K562 (cell line): ENCODE results near the gene APBA2. TPM values are rescaled to one million over a fixed set of nuclear protein-coding genes. Genes with fewer than 3 reads are reported as not detected.
"Not testable (repeated sequence)": the region's sequence is repeated elsewhere in the genome, so short reads cannot be mapped to it uniquely, and the experiment has no call there.

Experiments used
- ATAC-seq: fragments of 200-7000 bp; cut with Tn5 transposase; 3 replicates; pipeline ENCODE4 v1.9.1; 2020; ENCODE audit warnings: moderate library complexity
- BruUV-seq: library from RNA; stranded (reverse); fragments of 400-500 nt; replicated peaks from 2 replicates; lab custom pipeline; 2021; lab: Mats Ljungman, UMichigan
- CTCF ChIA-PET: fragments of 300-600 bp; formaldehyde crosslinking; extraction: SDS; loops from one replicate; lab custom pipeline; 2021; ENCODE audit warnings: low intra/inter-chr PET ratio; lab: Yijun Ruan, JAX
- POLR2A ChIA-PET: fragments of 300-600, 350-650 bp; sonication (Branson Sonifier 250); formaldehyde crosslinking; extraction: SDS; loops from one replicate; lab custom pipeline; 2021; ENCODE audit warnings: antibody characterized with exemption, inconsistent platforms; lab: Yijun Ruan, JAX
- DNase-seq, 4 experiments: peaks; one replicate each; pipeline versions ENCODE4 v3.0.0 to v3.0.0-alpha.2; 2011 to 2018; ENCODE audit warnings: low spot score in 3 of 4, mixed read lengths in 3 of 4; ENCODE audit errors: extremely low read depth in 1 of 4
- FAIRE-seq: peaks from 2 replicates; lab custom pipeline; 2011; peaks lifted over from hg19 to GRCh38; lab: Jason Lieb, UNC
- H2AFZ ChIP-seq: 2 replicates; pipeline ENCODE4 v1.6.0; 2011; ENCODE audit warnings: low read depth, low read length, control low read depth, inconsistent platforms
- H3K27ac ChIP-seq: fragments of 200-600 bp; 3 replicates; pipeline ENCODE4 v1.8.0; 2011; ENCODE audit warnings: low read depth, mild to moderate bottlenecking, control low read depth, inconsistent platforms, low read length, moderate library complexity, mixed read lengths; ENCODE audit errors: extremely low read depth
- H3K27me3 ChIP-seq, 2 experiments: fragments of 300-600 bp in 1 of 2; 2 replicates in 1 of 2; 3 replicates in 1 of 2; pipeline versions ENCODE4 v1.6.0 to v1.8.0; 2011; ENCODE audit warnings: inconsistent platforms in 2 of 2, low read length in 2 of 2, mild to moderate bottlenecking in 1 of 2, mixed read lengths in 1 of 2, moderate library complexity in 1 of 2; ENCODE audit not compliant: control insufficient read depth in 2 of 2, insufficient read depth in 2 of 2
- H3K36me3 ChIP-seq: fragments of 300-600 bp; 3 replicates; pipeline ENCODE4 v1.8.0; 2011; ENCODE audit warnings: mild to moderate bottlenecking, low read length, inconsistent platforms; ENCODE audit not compliant: control insufficient read depth, insufficient read depth
- H3K4me1 ChIP-seq, 2 experiments: fragments of 200-600 bp in 1 of 2; replicated peaks in 1 of 2; 2 replicates in 1 of 2; 3 replicates in 1 of 2; pipeline versions ENCODE4 v1.5.1 to v1.8.0; 2011; ENCODE audit warnings: inconsistent platforms in 2 of 2, low read length in 2 of 2, mild to moderate bottlenecking in 1 of 2, mixed read lengths in 1 of 2, moderate library complexity in 1 of 2; ENCODE audit not compliant: control insufficient read depth in 2 of 2, insufficient read depth in 2 of 2
- H3K4me2 ChIP-seq: 2 replicates; pipeline ENCODE4 v1.6.1; 2011; ENCODE audit warnings: low read length, control low read depth, inconsistent platforms, mixed read lengths; ENCODE audit not compliant: insufficient read depth
- H3K4me3 ChIP-seq: fragments of 200-600 bp; sonication (generic), shearing (Covaris generic); 2 replicates; pipeline ENCODE4 v1.5.1; 2016; ENCODE audit warnings: control low read depth, inconsistent platforms
- H3K79me2 ChIP-seq: fragments of 200-600 bp; 3 replicates; pipeline ENCODE4 v1.8.0; 2011; ENCODE audit warnings: low read length, inconsistent platforms; ENCODE audit not compliant: control insufficient read depth, insufficient read depth
- H3K9ac ChIP-seq, 2 experiments: 2 replicates each; pipeline versions ENCODE4 v1.6.0 to v1.6.1; 2011; ENCODE audit warnings: low read depth in 2 of 2, low read length in 2 of 2, control low read depth in 1 of 2, inconsistent platforms in 1 of 2, mild to moderate bottlenecking in 1 of 2, mixed read lengths in 1 of 2; ENCODE audit not compliant: insufficient read depth in 1 of 2
- H3K9me1 ChIP-seq: one replicate; pipeline ENCODE4 v1.6.0; 2011; ENCODE audit warnings: inconsistent platforms, mild to moderate bottlenecking, low read length, moderate library complexity; ENCODE audit not compliant: control insufficient read depth, insufficient read depth
- H3K9me3 ChIP-seq: replicated peaks from 2 replicates; pipeline ENCODE4 v1.5.1; 2011; ENCODE audit warnings: low read depth, low read length, inconsistent platforms; ENCODE audit not compliant: control insufficient read depth, insufficient read depth
- H4K20me1 ChIP-seq: replicated peaks from 2 replicates; pipeline ENCODE4 v1.6.1; 2011; ENCODE audit warnings: low read length, inconsistent platforms, mixed read lengths; ENCODE audit not compliant: control insufficient read depth, insufficient read depth
- HINFP ChIP-seq: fragments of 450-650 bp; conservative IDR thresholded peaks from 2 replicates; pipeline ENCODE4 v1.6.1; 2016; ENCODE audit warnings: missing genetic modification characterization, low read depth, mild to moderate bottlenecking, control low read depth, missing compliant biosample characterization
- JUNB ChIP-seq: fragments of 450-650 bp; formaldehyde crosslinking; conservative IDR thresholded peaks from 2 replicates; pipeline ENCODE4 v1.4.0; 2020; ENCODE audit warnings: mild to moderate bottlenecking
- RBBP5 ChIP-seq: fragments of 200-600 bp; sonication (generic); IDR thresholded peaks from 2 replicates; pipeline ENCODE4 v1.6.1; 2012; ENCODE audit warnings: borderline replicate concordance, mild to moderate bottlenecking, low read length, control low read depth, inconsistent platforms; ENCODE audit not compliant: insufficient read depth, poor library complexity, severe bottlenecking
- RBM25 ChIP-seq: fragments of 200-400 bp; formaldehyde crosslinking; IDR thresholded peaks from 2 replicates; pipeline ENCODE4 v1.6.1; 2018; ENCODE audit warnings: low read length, low read depth, moderate library complexity; ENCODE audit not compliant: severe bottlenecking
- WGBS: fragments of 100-300 bp; shearing (Covaris generic); methylation state at CpG from one replicate; pipeline ENCODE4 v1.1.6; 2016; ENCODE audit warnings: low coverage, mixed read lengths; ENCODE audit not compliant: insufficient coverage; ENCODE audit errors: missing lambda C conversion rate; 5-methylcytosine and 5-hydroxymethylcytosine counted together
- in situ Hi-C: fragments of 300-500 bp; cut with MboI; formaldehyde crosslinking; loops from 4 replicates; pipeline ENCODE4 v1.15.0; 2018; ENCODE audit warnings: inconsistent platforms, mixed read lengths
- intact Hi-C: fragments of 100-400 bp; cut with micrococcal nuclease; formaldehyde crosslinking; loops from 2 replicates; pipeline ENCODE4 v1.14.2; 2022
- polyA plus RNA-seq, 8 experiments: library from polyadenylated mRNA; depleted of rRNA in 4 of 8; stranded (reverse) in 5 of 8; unstranded in 3 of 8; fragments of >200 nt; fragmentation: Nextera tagmentation in 2 of 8; fragmentation: Illumina TruSeq in 1 of 8; extraction: Ambion mirVana in 2 of 8; extraction: Trizol in 1 of 8; gene quantifications; 2 replicates each; pipeline versions ENCODE4 v1.2.1 to v1.2.3, GENCODE V29; 2011 to 2014; ENCODE audit warnings: inconsistent platforms in 1 of 8, missing spikeins in 1 of 8
- total RNA-seq, 7 experiments: library from RNA; depleted of rRNA in 6 of 7; stranded (reverse); fragments of >200 nt in 6 of 7; fragmentation: Illumina TruSeq in 2 of 7; extraction: Trizol in 2 of 7; gene quantifications; 2 replicates each; pipeline versions ENCODE4 v1.2.1 to v1.2.3, GENCODE V29; 2011 to 2021; ENCODE audit warnings: low replicate concordance in 1 of 7
- TF ChIP-seq, protein P1 (sequence below): fragments of 250-450 bp; sonication (Bioruptor Pico); IDR thresholded peaks from 2 replicates; pipeline ENCODE4 v1.4.0; 2020; ENCODE audit warnings: mild to moderate bottlenecking

The APBA2 gene
- total and polyA plus RNA-seq, 9 of the 15 experiments (the other 6 are each of a cell fraction or from before 2014, with no cell fraction given), result 0.24 to 40.9 (median 25.2) TPM

GRCh38 chr15:28889346-28889745, 3.6 kb downstream of the APBA2 start:
- Histone ChIP-seq H3K27me3 (no peaks in the 10 kb centered on the region), H3K79me2 (peaks cover 72% of the 10 kb centered on the region), H4K20me1 (peaks cover 7% of the 10 kb centered on the region; the same call in 1 of the 2 replicates), H2AFZ (no peak overlapping the region), H3K9ac (peak overlapping the region in 1 of 2 experiments; percentile 4; a peak in 2 of 4 replicates), H3K4me1 (peaks cover 25 to 42% of the 10 kb centered on the region in 2 experiments), H3K9me1 (no peaks in the 10 kb centered on the region), H3K4me3 (no peak overlapping the region), H3K4me2 (no peak overlapping the region), H3K36me3 (no peaks in the 10 kb centered on the region), H3K27ac (no peak overlapping the region), H3K9me3 (no peaks in the 10 kb centered on the region)
- FAIRE-seq, result no peak
- intact Hi-C loops, result no loop called here
- POLR2A ChIA-PET, result no interaction called here
- TF ChIP-seq, protein P1, sequence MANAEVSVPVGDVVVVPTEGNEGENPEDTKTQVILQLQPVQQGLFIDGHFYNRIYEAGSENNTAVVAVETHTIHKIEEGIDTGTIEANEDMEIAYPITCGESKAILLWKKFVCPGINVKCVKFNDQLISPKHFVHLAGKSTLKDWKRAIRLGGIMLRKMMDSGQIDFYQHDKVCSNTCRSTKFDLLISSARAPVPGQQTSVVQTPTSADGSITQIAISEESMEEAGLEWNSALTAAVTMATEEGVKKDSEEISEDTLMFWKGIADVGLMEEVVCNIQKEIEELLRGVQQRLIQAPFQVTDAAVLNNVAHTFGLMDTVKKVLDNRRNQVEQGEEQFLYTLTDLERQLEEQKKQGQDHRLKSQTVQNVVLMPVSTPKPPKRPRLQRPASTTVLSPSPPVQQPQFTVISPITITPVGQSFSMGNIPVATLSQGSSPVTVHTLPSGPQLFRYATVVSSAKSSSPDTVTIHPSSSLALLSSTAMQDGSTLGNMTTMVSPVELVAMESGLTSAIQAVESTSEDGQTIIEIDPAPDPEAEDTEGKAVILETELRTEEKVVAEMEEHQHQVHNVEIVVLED (CRISPR knock-in tag), result no peak
- TF ChIP-seq JUNB (CRISPR knock-in tag) (no peak), HINFP (no peak), RBBP5 (no peak), RBM25 (peak; percentile 15)
- CTCF ChIA-PET, result no interaction called here
- WGBS, result 90% methylated on average over 3 of the region's 3 CpGs
- in situ Hi-C loops, result no loop called here
- DNase-seq, result no peak
- ATAC-seq, result no peak
- BruUV-seq, result no TSS peak

- H3K27ac ChIP-seq, in situ Hi-C loops, H3K36me3 ChIP-seq, FAIRE-seq, H3K27me3 ChIP-seq, H3K9me3 ChIP-seq, ATAC-seq, H2AFZ ChIP-seq, BruUV-seq, CTCF ChIA-PET, DNase-seq, H3K4me3 ChIP-seq, H4K20me1 ChIP-seq, H3K9me1 ChIP-seq, H3K4me2 ChIP-seq, intact Hi-C loops: not testable (repeated sequence)
- Histone ChIP-seq H3K9ac (peak overlapping the region in 1 of 2 experiments; percentile 45; a peak in 1 of 4 replicates), H3K79me2 (peaks cover 78% of the 10 kb centered on the region), H3K4me1 (peaks cover 25 to 41% of the 10 kb centered on the region in 2 experiments)
- POLR2A ChIA-PET, result interaction anchor here (1.0 kb wide), 1 partner anchor 21 kb away, joined by 4 read pairs; no protein-coding TSS in a partner anchor
- WGBS, result 75% methylated on average over 6 of the region's 6 CpGs
Measured at GRCh38 chr15:28889871-28890270, 4.1 kb downstream of the APBA2 start.
